ENCODE results near the gene F3. TPM values are rescaled to one million over a fixed set of nuclear protein-coding genes. Genes with fewer than 3 reads are reported as not detected.
"Not testable (repeated sequence)": the region's sequence is repeated elsewhere in the genome, so short reads cannot be mapped to it uniquely, and the experiment has no call there.

Gene F3
- 35.4 and 48.8 TPM in 2 replicates for total RNA-seq

GRCh38 chr1:94541246-94542087 is at the start of gene F3:
TSS of gene F3 (minus strand) at chr1:94541759. CDS start at chr1:94541636, 123 bp downstream.
- DNase-seq (ENCODE audit: extremely low read depth, low read depth, low spot score): no peak

- DNase-seq (ENCODE audit: extremely low read depth, low read depth, low spot score): no peak
Measured at GRCh38 chr1:94590203-94591137, 48.9 kb upstream of the F3 start.

DNA sequence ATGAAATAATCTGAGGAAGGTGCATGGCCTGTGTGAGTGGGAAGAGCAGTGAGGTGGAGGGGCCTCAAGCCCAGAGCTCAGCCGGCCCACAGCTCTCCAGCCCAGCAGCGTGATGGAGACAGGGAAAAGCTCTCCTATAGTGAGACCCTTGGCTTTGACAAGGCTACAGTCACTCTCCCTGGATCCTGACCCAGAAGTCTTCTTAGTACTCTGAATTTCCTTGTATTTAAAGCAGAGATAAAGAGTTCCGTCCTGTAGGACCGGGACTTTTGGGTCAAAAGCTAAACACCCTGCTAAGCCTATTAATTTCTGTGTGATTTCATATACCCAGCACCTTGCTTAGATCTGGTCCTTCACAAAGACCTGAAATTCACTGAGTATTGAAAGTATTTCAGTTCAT is 48.2 kb upstream of the F3 start:
- DNase-seq (ENCODE audit: extremely low read depth, low read depth, low spot score): no peak

- DNase-seq (ENCODE audit: extremely low read depth, low read depth, low spot score): no peak
Measured at GRCh38 chr1:94582565-94582964, 41.0 kb upstream of the F3 start.

GRCh38 chr1:94580367-94581115 is 39.0 kb upstream of the F3 start:
- DNase-seq (ENCODE audit: extremely low read depth, low read depth, low spot score): no peak

GRCh38 chr1:94579876-94580294 is 38.3 kb upstream of the F3 start:
- DNase-seq (ENCODE audit: extremely low read depth, low read depth, low spot score): no peak

- DNase-seq (ENCODE audit: extremely low read depth, low read depth, low spot score): no peak
Measured at GRCh38 chr1:94578856-94579255, 37.3 kb upstream of the F3 start.

DNA sequence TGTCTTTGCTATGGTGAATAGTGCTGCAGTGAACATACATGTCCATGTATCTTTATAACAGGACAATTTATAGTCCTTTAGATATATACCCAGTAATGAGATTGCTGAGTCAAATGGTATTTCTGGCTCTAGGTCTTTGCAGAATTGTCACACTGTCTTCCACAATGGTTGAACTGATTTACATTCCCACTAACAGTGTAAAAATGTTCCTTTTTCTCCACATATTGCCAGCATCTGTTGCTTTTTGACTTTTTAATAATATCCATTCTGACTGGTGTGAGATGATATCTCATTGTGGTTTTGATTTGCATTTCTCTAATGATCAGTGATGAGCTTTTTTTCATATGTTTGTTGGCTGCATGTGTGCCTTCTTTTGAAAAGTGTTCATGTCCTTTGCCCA is 32.4 kb upstream of the F3 start:
- not testable (repeated sequence) for DNase-seq (ENCODE audit: extremely low read depth, low read depth, low spot score)

DNA sequence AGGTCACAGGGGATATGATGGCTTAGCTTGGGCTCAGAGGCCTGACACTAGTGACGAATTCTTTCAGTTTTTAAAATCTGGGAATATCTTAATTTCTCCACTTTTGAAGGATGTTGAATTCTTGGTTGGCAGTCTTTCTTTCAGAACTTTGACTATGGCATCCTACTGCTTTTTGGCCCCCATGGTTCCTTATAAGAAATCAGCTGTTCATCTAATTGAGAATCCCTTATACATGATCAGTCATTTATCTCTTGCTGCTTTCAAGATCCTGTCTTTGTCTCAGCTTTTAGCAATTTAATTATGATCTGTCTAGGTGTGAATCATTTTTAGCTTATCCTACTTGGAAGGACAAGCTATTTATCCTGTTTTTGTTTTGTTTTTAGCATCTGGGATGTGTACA is 31.2 kb upstream of the F3 start:
- DNase-seq (ENCODE audit: extremely low read depth, low read depth, low spot score): no peak

DNA sequence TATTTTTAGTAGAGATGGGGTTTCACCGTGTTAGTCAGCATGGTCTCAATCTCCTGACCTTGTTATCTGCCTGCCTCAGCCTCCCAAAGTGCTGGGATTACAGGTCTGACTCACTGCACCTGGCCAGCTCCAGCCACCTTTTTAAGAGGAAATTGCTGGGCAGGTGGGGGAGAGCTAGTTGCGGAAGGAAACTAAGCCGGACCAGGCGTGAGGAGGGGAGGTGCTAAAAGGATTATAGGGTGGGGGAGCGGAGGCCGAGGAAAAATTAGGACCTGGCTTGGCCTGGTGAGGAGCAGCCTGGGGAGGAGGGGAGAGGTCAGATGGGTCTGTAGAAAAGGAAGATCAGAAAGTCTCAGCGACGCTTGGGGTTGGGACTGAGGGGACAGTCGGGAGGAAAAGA is 29.4 kb upstream of the F3 start:
- not testable (repeated sequence) for DNase-seq (ENCODE audit: extremely low read depth, low read depth, low spot score)

DNA sequence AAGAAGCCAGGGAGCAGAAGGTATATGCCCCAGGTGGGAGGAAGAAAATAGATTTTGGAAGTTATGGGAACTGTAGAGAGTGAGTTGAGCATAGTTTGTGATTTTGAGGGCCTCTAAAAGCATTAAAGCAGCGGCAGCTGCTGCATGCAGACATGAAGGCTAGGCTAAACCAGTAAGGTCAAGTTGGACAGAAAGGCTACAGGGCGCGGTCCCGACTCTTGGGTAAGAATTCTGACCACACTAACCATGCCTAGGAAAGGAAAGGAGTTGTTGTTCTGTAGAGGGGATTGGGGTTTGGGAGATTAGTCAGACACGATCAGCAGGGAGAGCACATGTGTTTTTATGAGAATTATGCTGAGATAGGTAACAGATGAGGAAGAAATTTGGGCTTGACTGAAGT is 27.2 kb upstream of the F3 start:
- not testable (repeated sequence) for DNase-seq (ENCODE audit: extremely low read depth, low read depth, low spot score)

- DNase-seq (ENCODE audit: extremely low read depth, low read depth, low spot score): not testable (repeated sequence)
Measured at GRCh38 chr1:94567975-94568607, 26.5 kb upstream of the F3 start.

DNA sequence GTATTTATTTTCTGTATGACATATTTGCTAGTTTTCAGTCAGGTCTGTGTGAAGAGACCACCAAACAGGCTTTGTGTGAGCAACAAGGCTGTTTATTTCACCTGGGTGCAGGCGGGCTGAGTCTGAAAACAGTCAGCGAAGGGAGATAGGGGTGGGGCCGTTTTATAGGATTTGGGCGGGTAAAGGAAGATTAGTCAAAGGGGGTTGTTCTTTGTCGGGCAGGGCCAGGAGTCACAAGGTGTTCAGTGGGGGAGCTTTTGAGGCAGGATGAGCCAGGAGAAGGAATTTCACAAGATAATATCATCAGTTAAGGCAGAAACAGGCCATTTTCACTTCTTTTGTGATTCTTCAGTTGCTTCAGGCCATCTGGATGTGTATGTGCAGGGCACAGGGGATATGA is 24.9 kb upstream of the F3 start:
- not testable (repeated sequence) for DNase-seq (ENCODE audit: extremely low read depth, low read depth, low spot score)

DNA sequence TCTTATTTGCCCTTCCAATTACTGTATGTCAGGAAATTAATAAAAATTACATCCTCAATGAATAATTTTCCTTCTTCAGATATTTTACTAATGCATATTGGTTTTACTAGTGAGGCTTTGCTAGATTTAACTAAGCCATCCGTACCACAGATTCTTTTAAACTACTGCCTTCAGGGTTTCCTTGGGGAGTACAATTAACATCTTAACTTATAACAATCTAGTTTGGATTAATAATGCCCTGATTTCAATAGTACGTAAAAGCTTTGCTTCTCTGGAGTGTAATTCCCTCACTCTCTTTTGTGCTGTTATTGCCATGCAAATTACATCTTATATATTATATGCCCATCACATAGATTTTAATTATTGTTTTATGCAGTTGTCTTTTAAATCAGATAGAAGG is 24.3 kb upstream of the F3 start:
- no peak for DNase-seq (ENCODE audit: extremely low read depth, low read depth, low spot score)

DNA sequence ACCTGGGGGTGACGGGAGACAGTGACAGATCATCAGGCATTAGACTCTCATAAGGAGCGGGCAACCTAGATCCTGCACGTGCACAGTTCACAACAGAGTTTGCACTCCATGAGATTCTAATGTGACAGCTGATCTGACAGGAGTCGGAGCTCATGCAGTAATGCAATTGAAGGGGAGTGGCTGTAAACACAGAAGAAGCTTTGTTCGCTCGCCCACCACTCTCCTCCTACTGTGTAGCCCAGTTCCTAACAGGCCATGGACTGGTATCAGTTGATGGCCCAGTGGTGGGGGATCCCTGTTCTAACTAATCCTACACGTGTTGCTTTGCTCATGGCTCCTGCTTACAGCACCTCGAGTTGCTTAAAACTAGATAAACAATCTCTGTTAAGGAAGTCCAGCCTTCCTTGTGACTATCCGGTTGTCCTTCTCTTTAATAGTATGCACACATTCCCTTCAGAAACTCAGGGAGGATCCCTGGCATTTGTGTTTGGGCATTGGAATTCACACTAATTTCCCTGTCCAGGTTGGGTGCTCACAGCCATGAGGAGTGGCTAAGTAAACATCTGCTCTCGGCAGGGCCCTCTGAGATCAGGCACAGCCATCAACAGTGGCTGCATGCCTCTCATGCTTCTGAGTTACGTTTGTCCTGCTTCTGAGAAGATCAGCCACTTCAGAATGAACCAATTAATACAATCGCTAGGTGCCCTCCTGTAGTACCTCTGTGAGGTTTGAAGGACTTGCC is 21.1 kb upstream of the F3 start:
- DNase-seq (ENCODE audit: extremely low read depth, low read depth, low spot score): no peak

DNA sequence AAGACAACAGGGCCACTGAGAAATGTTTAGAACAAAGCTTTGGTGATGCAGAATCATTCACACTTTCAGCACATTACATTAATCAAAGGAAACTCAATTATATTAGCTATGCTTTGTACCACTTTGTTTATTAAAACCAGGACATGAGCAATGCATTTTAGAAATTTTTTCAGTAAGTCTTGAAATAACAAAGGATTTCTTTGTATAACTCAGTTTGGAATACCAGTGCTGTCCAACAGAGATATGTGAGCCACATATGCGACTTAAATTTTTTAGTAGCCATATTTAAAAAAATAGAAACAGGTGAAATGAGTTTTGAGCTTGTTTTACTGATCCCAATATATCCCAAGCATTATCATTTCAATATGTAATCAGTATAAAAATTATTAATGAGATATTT is 18.8 kb upstream of the F3 start:
- DNase-seq (ENCODE audit: extremely low read depth, low read depth, low spot score): no peak

DNA sequence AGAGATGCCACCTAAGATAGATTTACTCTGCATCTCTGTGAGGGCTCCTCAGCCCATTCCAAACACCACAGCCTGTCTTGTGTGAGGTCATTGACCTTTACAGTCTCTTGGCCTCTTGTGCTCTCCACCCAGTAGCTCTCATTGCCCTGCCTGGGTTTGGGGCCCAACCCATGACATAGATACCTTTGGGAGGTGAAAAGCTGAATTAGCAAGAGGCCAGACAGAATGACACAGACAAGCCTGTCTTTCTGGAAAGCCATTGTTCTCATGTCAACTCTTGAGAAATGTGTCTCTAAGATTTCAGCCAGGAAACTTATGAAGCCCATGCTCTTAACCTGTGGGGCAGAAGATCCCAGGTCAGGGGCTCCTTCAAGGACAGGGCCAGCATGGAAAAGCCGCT is 18.4 kb upstream of the F3 start:
- DNase-seq (ENCODE audit: extremely low read depth, low read depth, low spot score): no peak

DNA sequence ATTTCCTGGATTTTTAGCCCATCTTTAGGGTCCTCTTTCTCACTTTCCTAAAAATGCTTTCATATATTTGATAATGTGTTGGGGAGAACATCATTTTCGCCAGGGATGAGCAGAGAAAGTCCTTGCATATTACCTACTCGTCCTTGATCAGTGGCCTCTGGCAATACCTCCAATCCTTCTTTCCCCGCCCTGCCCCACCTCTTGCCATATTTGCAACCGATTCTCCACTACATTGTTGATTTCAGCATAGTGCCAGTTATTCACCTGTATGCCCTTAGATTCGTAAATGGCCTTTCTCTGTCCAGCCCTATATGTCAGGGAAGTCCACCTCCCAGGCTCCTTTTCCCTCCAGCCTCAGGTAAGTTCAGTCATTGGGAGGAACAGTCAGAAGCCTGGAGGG is 13.5 kb upstream of the F3 start:
- DNase-seq (ENCODE audit: extremely low read depth, low read depth, low spot score): no peak

DNA sequence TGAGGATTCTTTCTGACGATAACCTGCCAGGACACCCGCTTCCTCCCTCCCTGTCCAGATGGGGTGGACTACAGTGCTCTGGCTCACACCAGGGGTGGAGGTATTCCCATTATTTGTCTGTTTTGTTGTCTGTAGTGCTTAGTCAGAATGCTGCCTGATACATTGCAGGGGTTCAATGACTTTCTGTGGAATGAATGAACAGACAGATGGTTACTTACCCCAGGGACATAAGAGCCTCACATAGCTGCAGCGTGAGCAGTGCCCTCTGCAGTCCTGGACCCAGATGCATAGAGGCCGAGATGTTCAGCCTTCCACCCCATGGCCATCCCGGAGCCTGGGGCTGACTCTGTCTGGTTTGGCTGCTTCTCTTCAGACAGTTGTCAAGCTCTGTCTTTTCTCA is 13.0 kb upstream of the F3 start:
- no peak for DNase-seq (ENCODE audit: extremely low read depth, low read depth, low spot score)

- DNase-seq (ENCODE audit: extremely low read depth, low read depth, low spot score): no peak
Measured at GRCh38 chr1:94553931-94554330, 12.4 kb upstream of the F3 start.

All from glomerular endothelial cell (primary cell).